HEK293T (cell line): ENCODE data around the gene GALM.

Experiments used
- BHLHE40 ChIP-seq: fragments of 450-650 bp; IDR thresholded peaks from 2 replicates; pipeline ENCODE4 v1.6.1; 2016; ENCODE audit warnings: mild to moderate bottlenecking, moderate library complexity, borderline replicate concordance
- FOXK2 ChIP-seq: fragments of 450-650 bp; IDR thresholded peaks from 2 replicates; pipeline ENCODE4 v1.6.1; 2016; ENCODE audit warnings: mild to moderate bottlenecking
- FOXM1 ChIP-seq: fragments of 450-650 bp; IDR thresholded peaks from 2 replicates; pipeline ENCODE4 v1.6.1; 2017; ENCODE audit warnings: mild to moderate bottlenecking, borderline replicate concordance
- HDGF ChIP-seq: fragments of 450-650 bp; IDR thresholded peaks from 2 replicates; pipeline ENCODE4 v1.6.1; 2017; ENCODE audit warnings: antibody characterized with exemption, borderline replicate concordance
- PKNOX1 ChIP-seq: fragments of 450-650 bp; IDR thresholded peaks from 2 replicates; pipeline ENCODE4 v1.6.1; 2016
- SP1 ChIP-seq: fragments of 450-650 bp; IDR thresholded peaks from 2 replicates; pipeline ENCODE4 v1.6.1; 2017
- SUZ12 ChIP-seq: fragments of 450-650 bp; IDR thresholded peaks from 2 replicates; pipeline ENCODE4 v1.6.1; 2016; ENCODE audit warnings: mild to moderate bottlenecking
- TARDBP ChIP-seq: fragments of 450-650 bp; IDR thresholded peaks from 2 replicates; pipeline ENCODE4 v1.6.1; 2016
- ZNF384 ChIP-seq: fragments of 450-650 bp; IDR thresholded peaks from 2 replicates; pipeline ENCODE4 v1.6.1; 2016

DNA sequence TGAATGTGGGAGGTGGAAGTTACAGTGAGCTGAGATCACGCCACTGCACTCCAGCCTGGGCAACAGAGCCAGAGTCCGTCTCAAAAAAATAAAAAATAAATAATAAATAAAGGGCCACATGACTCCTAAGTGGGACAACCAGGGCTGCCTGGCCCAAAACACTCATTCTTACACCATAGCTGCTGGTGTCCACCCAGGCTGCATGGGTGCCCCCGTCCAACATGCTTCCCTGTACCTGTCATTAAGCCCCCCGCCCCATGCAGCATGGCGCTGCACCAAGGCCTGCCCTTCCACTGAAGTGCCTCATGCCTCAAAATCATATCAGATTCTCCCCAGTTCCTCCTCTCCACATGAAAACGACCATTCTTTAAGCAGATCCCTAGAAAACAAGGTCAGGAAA, 10.8 kb downstream of the GALM start:
- TF ChIP-seq FOXK2 (no peak), SUZ12 (no peak), TARDBP (no peak), FOXM1 (no peak), BHLHE40 (no peak), SP1 (no peak), HDGF (no peak), PKNOX1 (no peak), ZNF384 (no peak)
